HFFc6 (cell line): ENCODE data around the gene RALY. TPM values are rescaled to one million over a fixed set of nuclear protein-coding genes. Genes with fewer than 3 reads are reported as not detected.

Source experiments
- DNase-seq: peaks from one replicate; pipeline ENCODE4 v3.0.0-alpha.2; 2018
- H3K27ac Mint-ChIP-seq: 2 replicates; pipeline ENCODE4 v1.8.0; 2020; ENCODE audit warnings: mild to moderate bottlenecking, mixed read lengths
- H3K27me3 Mint-ChIP-seq: 2 replicates; pipeline ENCODE4 v1.8.0; 2021; ENCODE audit warnings: mild to moderate bottlenecking, moderate library complexity, mixed read lengths; ENCODE audit not compliant: insufficient read depth
- H3K36me3 Mint-ChIP-seq: 2 replicates; pipeline ENCODE4 v1.8.0; 2021; ENCODE audit warnings: low read depth, mixed read lengths
- H3K4me1 Mint-ChIP-seq: 2 replicates; pipeline ENCODE4 v1.8.0; 2020; ENCODE audit warnings: low read depth, mixed read lengths
- H3K4me3 Mint-ChIP-seq: 2 replicates; pipeline ENCODE4 v1.8.0; 2020; ENCODE audit warnings: mild to moderate bottlenecking, moderate library complexity, mixed read lengths
- H3K9me3 Mint-ChIP-seq: 2 replicates; pipeline ENCODE4 v1.8.0; 2020; ENCODE audit warnings: mild to moderate bottlenecking, mixed read lengths
- CTCF ChIP-seq: fragments of 200-600 bp; sonication (generic); IDR thresholded peaks from 2 replicates; pipeline ENCODE4 v1.5.0; 2021; ENCODE audit warnings: antibody characterized with exemption, mild to moderate bottlenecking
- total RNA-seq, 6 experiments: library from RNA; stranded (reverse); fragmentation: NEBNext Ultra II Directional; extraction: Animal tissue kit (Norgen Biotek cat#: 25700); gene quantifications; 2 replicates in 1 of 6; 3 replicates in 5 of 6; pipeline ENCODE4 v1.2.3, GENCODE V29; 2021

The RALY gene
- total RNA-seq, 6 experiments from 2014 or later = 108 to 124 (median 118) TPM

GRCh38 chr20:34012330-34012729 lies 18.6 kb downstream of the RALY start:
- no peak for DNase-seq
- Mint-ChIP-seq H3K4me1 (peaks cover 65% of the 10 kb centered on the region), H3K36me3 (peaks cover 7% of the 10 kb centered on the region), H3K9me3 (no peaks in the 10 kb centered on the region), H3K27me3 (no peaks in the 10 kb centered on the region), H3K4me3 (no peak overlapping the region), H3K27ac (no peak overlapping the region)
- TF ChIP-seq CTCF = no peak

GRCh38 chr20:34012735-34013134 lies 19.0 kb downstream of the RALY start:
- H3K4me1 Mint-ChIP-seq = peaks cover 68% of the 10 kb centered on the region
- H3K4me3 Mint-ChIP-seq = no peak overlapping the region
- no peak for DNase-seq
- H3K9me3 Mint-ChIP-seq = no peaks in the 10 kb centered on the region
- peaks cover 6% of the 10 kb centered on the region for H3K36me3 Mint-ChIP-seq
- no peak overlapping the region for H3K27ac Mint-ChIP-seq
- TF ChIP-seq CTCF = no peak
- no peaks in the 10 kb centered on the region for H3K27me3 Mint-ChIP-seq

GRCh38 chr20:34013554-34013953 lies 19.8 kb downstream of the RALY start:
- no peaks in the 10 kb centered on the region for H3K9me3 Mint-ChIP-seq
- no peak for TF ChIP-seq CTCF
- no peaks in the 10 kb centered on the region for H3K27me3 Mint-ChIP-seq
- H3K4me1 Mint-ChIP-seq = peaks cover 68% of the 10 kb centered on the region
- H3K27ac Mint-ChIP-seq = no peak overlapping the region
- no peak for DNase-seq
- no peak overlapping the region for H3K4me3 Mint-ChIP-seq
- no peaks in the 10 kb centered on the region; the same call in 1 of the 2 replicates for H3K36me3 Mint-ChIP-seq

- H3K9me3 Mint-ChIP-seq = no peaks in the 10 kb centered on the region
- H3K27me3 Mint-ChIP-seq = no peaks in the 10 kb centered on the region
- no peaks in the 10 kb centered on the region for H3K36me3 Mint-ChIP-seq
- H3K4me1 Mint-ChIP-seq = peaks cover 62% of the 10 kb centered on the region
- H3K27ac Mint-ChIP-seq = no peak overlapping the region
- no peak for TF ChIP-seq CTCF
- no peak overlapping the region for H3K4me3 Mint-ChIP-seq
- no peak for DNase-seq
These were observed 21.2 kb downstream of the RALY start for GRCh38 chr20:34014878-34015277.

- H3K27me3 Mint-ChIP-seq = no peaks in the 10 kb centered on the region
- H3K9me3 Mint-ChIP-seq = no peaks in the 10 kb centered on the region
- DNase-seq = no peak
- peaks cover 62% of the 10 kb centered on the region for H3K4me1 Mint-ChIP-seq
- no peak for TF ChIP-seq CTCF
- H3K36me3 Mint-ChIP-seq = peaks cover 6% of the 10 kb centered on the region; the same call in 1 of the 2 replicates
- no peak overlapping the region for H3K27ac Mint-ChIP-seq
- no peak overlapping the region for H3K4me3 Mint-ChIP-seq
These were observed 22.0 kb downstream of the RALY start for GRCh38 chr20:34015401-34016335.
